Raji (cell line): Measurements from ENCODE around the gene KRTAP13-4.

Source experiments
- POLR2A ChIP-seq: IDR thresholded peaks from 2 replicates; pipeline ENCODE4 v1.6.1; 2011; ENCODE audit warnings: low read depth, low read length, control low read depth; ENCODE audit not compliant: insufficient read depth

Gene KRTAP13-4

GRCh38 chr21:30468900-30469714, 39.1 kb downstream of the KRTAP13-4 start:
- TF ChIP-seq POLR2A = no peak

DNA sequence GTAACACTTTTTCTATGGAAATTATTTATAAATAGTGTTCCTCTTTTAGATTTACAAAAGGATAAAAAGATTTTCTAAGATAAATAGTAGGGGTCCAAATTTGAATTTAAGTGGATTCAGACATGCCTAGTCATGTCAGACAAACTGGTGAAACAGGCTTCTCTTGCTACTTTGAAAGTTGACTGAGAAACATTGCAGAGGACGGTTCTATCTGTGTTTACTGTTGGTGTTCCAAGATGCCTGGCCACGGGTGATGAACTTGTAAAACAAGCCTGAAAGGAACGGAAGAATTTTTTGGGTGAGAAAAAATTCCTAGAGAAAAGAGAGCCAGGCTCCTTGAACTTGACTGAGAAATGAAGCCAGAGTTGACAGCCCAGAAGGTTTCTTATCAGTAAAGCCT, 48.0 kb downstream of the KRTAP13-4 start:
- TF ChIP-seq POLR2A = no peak

DNA sequence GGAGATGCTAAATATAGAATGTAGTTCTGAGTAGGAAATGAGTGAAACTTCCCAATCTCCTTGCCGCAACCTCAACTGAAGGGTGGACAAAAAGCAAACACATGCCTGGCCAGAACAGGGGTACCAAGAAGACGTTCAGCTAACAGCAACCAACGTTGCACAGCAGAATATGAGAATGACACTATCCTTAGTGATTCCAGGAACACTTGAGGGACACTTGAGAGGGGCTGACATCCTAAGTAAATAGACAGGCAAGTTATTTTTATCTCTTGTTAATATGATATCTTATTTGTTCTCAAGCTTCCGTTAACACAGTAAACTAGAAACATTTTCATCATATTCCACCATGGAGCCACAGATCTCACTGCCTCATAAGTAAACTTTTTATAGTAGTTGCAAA, 49.2 kb downstream of the KRTAP13-4 start:
- no peak for TF ChIP-seq POLR2A

- no peak for TF ChIP-seq POLR2A
These were observed 50.1 kb downstream of the KRTAP13-4 start, which contains the start of gene KRTAP19-1 for GRCh38 chr21:30480145-30480544. Gene KRTAP19-1 (minus strand): TSS chr21:30480367. CDS start chr21:30480317, 50 bp downstream.
